GM21723 (cell line): ENCODE measurements around the gene ARPP21.

Experiments used
- ATAC-seq: cut with Tn5 transposase; IDR thresholded peaks from one replicate; pipeline ENCODE4 v1.9.1; 2021; ENCODE audit warnings: mild to moderate bottlenecking, moderate library complexity; ENCODE audit not compliant: unreplicated experiment

Gene ARPP21

DNA sequence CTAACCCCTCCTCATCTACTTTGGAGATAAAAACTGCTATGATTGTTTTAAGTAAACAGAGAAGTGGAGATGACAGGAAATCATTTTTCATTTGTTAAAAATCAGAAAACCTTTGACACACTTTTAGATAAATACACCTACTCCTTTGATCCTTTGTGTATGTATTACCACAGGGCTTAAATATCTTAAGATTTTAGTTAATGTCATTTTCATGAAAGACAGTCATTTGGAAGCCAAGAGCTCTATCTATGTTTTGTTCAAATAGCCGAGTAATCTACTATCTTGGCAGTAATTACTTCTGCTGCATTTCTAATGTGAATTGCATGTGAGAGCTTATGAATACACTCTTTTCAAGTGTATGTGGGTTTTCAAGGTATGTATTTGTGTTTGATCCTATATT, 2.0 kb downstream of the ARPP21 start:
- ATAC-seq, result no peak

DNA sequence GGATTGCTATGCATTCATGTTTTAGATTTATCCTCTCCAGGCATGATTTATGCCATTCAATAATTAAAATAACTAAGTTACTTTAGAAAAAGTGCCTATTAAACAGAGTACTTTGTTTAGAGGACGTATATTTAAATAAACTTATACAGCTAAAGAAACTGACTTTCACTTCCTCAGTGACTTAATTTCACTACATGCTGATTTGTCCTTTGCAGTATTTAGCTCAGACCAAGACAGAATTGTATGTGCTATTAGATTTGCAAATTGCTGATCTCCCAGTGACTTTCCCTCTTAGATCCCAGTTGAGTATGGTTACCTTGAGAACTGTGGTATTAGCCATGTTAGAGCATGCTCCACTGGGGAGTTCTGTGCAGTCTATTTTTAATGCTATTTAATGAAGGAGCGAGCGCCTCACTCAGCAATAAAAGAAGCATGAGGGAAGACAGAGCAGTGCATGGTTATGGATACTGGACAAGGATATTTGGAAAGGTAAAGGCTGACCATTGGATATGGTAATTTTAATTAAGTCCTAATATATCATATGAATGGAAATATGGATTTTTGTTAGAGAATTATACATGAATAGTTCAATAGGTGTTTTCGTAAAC, 2.7 kb downstream of the ARPP21 start:
- no peak for ATAC-seq

DNA sequence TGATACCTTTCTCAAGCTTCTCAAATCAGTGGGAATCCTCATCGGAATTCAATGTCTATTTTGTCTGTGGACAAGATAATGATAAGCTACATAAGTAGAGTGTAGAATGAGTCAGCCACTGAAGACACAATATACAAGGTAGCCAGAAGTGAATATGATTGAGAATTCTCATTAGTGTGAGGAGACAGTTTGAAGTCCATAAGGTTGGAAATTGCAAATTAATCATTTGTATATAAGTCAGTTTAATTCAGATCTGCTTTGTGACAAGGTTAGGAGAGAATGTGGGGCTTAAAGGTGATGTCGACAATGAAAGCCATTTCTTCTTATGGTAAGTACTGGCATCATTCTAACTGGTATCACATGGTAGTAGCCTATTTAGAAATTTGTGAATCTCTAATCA, 4.2 kb downstream of the ARPP21 start:
- no peak for ATAC-seq

DNA sequence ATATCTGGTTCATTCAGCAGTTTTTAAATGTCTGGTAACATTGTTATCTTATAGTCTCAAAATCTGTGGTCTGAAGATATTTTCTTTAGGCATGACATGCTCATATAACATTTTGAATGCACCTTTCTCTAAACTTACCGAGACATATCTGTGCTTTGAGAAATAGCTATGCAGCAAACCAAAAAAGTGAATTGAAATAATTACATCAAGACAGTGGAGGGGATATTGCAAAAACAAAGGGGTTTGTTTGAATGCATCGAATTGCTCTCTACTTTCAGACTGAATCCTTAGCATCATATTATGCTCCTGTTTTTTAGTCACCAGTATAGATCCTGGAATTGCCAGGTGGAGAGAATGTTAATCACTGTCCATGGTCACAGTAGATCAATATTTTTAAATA, 5.1 kb downstream of the ARPP21 start:
- no peak for ATAC-seq

DNA sequence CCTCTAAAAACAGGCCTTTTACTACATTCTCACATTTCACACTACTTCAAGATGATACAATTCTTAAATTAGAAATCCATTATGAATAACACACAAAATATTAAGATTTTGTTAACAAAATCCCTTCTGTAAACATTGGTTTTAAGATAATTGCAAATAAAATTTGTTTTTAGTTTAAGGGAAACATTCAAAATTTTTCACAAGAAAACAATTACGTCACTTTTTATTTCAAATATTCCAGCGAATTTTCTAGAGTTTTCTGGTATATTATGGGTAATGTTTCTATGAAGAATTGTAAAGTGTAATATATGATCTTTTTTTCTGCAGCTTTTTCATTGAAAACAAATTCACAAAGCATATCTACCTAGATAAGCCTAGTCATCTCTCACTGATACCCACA, 5.9 kb downstream of the ARPP21 start:
- no peak for ATAC-seq

DNA sequence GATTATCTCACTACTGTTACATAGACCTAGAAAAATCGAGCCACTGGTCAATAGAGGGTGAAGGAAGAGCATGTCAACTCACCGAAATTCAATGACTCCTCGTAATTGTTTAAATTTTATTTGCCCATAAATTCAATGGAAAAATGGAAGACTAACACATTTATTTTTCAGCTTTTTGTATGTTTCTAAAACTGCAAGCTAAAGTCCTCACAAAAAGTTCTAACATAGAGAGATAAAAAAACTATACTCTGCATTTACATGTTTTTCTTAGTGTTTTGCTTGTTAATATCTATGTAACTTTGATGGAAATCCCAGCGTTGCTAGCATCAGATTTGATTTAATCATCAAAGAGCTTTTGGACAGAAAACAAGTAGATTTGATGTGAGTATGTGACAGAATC, 6.8 kb downstream of the ARPP21 start:
- no peak for ATAC-seq

DNA sequence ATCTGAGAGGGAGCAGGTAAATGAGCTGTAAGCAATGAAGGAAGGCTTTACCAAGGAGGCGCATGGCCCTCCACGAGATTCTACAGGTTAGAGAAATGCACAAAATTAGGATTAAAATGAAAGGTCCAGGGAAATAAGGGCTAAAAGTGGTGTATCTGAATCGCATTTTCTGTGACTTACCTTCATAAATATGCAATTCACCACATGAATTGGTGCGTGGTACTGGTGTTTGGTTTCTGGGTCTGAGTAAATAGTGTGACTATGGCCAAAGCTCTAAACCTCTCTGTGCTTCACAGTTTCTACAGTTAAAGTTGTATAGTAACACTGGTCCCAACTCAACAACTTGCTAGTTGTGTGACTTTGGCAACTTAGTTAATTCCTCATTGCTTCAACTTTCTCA, 8.1 kb downstream of the ARPP21 start:
- ATAC-seq, result no peak

DNA sequence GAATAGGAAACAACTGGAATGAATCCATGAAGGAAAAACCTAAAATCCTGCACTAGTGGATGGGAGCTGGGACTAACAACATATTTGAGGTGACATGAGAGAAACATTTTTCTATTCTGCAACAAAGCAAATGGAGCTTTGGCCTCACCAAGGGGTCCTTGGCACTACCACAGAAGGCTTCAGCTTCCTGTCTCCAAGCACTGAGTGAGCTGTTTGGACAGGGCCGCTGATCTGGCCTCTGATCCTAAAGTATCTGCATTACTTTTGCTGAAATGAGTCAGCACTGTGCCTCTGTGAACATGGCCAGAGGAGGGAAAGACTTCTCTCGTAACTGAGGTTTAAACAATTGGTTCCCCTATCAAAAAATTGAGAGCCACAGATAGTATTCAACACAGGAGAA, 9.0 kb downstream of the ARPP21 start:
- no peak for ATAC-seq

DNA sequence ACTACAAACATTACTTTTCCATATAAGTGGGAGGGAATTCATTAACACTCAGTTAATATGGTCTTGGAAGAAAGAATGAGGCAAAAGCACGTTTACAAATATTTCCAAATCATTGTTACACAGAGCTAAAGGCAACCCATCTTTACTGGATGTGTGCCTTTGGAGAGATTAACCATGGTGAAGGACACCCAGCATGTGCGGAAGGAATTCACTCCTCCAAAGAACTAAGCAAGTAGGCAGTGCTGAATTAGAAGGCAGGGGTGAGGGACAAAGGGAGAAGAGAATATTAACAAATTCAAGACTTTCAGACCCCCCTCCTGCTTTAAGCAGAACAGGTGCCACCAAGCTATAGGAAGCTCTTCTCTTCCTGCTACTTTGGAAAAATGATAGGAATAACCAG, 10.1 kb downstream of the ARPP21 start:
- no peak for ATAC-seq

DNA sequence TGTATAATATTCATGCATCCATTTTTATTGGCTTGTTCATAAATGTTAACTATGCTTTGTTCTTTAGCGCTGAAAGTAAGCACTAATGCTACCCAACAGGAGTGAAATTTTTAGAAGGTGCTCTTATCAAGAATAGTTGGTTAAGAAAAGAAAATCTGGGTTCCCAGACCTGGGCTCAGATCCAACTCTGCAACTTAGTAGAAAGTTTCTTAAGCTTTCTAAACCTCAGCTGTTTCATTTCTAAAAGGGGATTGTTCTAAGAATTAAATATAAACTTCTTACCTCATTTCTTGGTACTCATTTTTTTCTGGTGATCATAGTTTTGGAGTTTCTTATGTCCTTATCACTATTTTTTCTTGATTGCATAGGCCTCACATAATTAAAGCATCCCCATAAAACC, 12.1 kb downstream of the ARPP21 start:
- ATAC-seq, result no peak

DNA sequence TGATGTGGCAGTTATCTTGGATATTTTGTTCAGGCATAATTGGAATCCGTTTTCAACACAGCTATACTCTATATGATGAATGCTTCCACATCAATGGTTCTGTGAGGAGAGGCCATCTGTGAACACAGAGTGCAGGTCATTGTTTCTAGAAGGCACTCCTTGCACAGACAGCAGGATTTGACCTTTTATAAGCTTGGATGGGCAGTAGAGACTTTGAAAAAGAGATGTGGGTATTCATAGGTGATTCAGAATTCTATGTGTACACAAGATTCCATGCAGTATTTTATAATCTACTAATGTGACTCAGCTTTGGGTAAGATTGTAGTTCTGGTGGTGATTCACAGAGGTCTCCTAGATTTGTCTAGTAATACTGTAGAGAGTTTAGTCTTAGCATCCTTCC, 12.5 kb downstream of the ARPP21 start:
- no peak for ATAC-seq

DNA sequence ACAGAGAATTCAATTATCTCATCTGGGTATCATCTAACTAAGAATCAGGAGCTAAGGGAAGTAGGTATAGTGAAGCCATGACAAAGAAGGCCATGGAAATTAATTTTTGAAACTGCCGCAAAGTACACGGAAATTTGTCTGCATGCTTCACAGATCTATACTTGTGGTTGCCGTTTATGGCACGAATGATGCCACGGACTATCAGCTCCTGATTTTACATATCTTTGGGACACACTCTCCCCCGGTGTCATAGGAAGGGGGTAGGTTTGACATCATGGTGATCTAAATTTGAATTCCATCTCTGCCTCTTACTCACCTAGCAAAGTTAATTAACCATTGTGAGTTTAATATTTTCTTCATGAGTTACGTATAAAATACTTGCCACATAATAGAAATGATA, 14.0 kb downstream of the ARPP21 start:
- ATAC-seq, result no peak

DNA sequence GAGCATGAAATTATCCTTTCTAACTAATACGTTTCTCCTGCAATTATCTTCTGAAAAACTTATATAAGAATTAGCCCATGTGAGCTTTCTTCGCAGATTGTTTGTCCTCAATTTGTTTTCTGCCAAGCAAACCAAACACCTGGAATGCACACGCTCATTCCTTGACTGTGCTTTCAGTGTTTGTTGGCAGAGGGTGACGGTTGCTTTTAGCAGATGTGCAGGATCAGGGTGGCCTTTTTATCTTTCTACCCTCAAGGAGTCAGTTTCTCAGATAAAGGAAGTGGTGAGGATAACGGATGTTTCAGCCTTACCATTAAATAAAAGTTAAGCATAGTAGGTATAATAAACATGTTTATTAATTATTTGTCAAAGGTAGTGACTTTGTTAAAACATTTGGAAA, 15.2 kb downstream of the ARPP21 start:
- ATAC-seq, result no peak

DNA sequence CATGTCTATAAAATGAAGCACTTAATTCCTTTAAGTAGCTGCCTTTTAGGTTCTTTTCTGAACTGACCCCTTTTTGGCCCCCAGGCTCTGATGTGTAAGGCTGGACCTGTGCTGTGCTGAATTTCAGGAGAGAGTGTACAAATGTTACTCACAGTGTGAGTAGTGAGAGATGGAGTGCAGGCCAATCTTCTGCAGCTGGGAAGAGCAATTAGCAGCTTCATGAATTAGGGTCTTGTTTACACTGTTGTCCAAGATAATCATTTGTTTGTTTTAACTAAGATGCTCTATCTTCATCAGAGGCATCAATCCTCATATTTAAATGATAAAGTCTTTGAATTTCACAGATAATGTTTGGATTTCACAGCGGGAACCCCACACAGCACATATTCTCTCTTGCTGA, 19.4 kb downstream of the ARPP21 start:
- no peak for ATAC-seq

DNA sequence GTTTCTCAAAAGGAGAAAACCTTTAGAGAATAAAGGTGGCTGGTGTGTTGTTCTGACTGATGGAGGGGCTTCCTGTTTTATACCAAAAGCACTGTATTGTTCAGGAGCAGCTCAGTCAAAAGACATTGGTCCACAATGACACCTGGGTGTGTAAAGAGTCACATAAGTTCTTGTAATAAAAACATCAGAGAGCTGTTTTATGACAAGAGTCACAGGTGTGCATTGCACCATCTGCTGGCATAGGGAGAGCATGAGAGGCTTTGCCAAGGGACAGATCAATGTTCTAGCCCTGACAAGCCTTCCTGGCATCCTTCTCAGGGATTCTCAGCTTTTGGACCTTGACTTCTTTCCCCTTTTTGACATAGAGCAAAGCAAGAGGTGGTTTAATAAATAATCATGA, 20.4 kb downstream of the ARPP21 start:
- ATAC-seq, result no peak

DNA sequence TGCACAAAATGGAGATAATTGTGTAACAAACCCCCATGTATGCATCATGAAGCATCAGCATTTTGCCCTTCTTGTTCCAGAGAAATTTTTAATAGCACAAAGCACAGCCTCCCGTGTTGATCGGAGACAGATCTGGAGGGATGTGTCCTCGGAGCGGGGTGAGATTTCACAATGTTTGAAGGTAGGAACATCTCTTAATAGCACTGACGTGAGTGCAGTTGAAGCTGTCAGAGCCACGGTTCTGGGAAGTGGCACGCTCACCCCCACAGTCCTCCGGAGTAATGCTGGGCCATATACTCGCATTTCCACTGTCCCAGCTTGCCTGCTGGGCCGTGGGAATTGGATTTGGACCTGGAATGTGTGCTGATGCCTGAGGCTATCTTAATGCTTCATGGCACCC, 24.1 kb downstream of the ARPP21 start:
- ATAC-seq, result no peak

DNA sequence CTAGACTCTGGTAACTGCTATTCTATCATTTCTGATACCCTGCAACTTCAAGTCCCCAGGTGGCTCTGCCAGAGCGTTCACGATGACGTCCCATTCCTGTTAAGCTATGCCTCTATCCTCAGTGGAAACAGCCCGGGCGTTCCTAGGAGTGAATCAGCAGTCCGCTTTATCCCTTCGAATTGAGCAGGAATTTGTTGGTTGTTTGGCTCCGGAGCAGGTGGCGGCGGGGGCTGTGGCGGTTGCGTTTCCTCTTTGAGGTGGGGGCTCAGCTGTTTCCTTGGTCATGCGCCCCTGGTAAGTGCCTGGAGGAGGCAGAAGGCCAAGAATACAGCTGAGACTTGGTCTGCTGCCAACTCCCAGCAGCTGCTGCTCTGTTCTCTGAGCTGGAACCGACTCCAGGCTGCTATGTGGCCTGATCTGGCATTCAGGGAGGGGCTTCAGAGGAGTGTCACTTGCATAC, 25.2 kb downstream of the ARPP21 start:
- ATAC-seq, result peak; percentile 89

DNA sequence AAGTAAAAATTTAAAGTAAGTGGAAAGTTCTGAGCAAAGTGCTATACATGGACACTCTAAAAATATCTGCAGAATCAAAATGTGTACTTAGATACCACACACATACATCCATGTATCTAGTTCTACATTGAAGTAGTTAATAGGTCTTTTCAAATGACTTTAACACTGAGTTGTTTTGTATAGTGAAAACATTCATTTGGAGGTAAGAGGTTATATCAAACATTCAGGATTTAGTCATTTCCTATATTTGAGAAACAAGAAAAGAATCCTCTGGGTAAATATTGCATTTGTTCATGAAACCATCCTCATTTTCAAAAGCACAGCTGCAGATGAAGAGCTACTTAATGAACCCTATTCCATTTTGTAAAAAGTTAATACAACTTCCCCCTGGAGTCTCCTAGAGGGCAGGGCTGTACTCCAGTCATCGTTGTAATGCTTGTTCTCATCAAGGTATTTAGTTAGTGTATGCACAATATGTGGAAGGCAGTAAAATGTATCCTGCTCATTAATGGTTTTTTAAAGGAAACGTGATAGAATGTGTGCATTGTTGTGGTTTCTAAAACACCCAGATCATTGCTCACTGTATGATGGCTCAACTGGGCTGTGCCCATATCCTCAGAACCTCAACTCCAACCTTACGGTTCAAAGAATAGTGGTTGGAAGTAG, 26.2 kb downstream of the ARPP21 start:
- ATAC-seq, result no peak

DNA sequence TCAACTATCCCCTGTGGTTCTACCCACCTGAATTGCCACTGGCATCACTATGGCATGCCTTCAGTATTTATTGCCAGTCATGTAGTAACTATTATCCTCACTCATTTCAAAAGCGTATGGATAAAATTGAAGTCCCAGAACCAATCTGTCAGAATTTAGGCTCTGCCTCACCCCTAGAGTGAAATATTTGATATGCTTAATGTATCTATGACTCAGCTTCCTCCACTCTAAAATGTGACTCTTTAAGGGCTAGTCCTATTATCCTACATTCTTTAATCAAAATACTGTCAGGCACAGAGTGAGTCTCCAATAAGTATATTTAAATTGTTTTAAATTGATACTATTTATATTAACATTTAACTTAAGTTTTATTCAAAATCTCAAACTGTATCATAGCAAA, 27.6 kb downstream of the ARPP21 start:
- ATAC-seq, result no peak

DNA sequence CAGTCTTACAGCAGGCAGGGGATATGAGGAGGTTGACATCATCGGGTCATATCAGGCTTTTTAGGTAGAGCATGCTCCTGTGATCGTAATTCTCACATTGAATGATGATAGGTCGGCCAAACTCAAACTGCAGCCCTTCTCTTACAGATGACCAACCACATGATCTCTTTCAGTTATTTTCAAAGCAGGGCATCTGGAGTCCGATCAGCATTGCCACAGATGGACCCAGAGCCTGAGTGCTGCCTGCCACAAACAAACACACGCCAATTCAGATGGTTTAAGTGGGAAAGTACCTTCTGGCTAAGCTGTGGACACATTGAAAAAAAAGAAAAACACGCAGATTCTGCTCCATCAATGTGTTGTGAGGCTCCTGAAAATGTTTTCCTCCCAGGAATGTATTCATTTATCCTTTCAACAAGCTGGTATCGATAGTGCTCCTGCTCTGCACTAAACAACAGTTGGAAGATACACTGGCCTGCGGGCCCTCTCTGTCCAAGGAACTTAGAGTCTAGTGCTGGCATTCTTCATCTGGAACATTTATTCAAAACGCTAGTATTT, 31.2 kb downstream of the ARPP21 start:
- no peak for ATAC-seq

DNA sequence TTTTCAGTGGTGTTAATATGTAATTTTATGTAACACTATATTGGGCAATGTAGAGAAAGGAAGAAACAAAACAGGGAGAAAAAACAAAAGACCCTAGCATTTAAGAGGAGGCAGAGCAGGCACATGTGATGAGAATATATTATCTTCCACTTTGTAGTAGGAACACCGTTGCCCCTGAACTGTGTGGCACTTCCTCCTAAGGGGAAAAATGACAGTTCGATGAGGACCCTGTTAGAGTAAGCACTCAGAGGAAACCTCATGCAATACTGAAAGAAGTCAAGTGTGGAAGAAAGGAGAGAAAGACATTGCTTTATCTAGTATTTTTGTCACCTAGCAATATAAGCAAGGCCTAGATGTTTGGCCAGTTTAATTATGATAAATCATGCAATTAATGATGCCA, 32.2 kb downstream of the ARPP21 start:
- ATAC-seq, result no peak

DNA sequence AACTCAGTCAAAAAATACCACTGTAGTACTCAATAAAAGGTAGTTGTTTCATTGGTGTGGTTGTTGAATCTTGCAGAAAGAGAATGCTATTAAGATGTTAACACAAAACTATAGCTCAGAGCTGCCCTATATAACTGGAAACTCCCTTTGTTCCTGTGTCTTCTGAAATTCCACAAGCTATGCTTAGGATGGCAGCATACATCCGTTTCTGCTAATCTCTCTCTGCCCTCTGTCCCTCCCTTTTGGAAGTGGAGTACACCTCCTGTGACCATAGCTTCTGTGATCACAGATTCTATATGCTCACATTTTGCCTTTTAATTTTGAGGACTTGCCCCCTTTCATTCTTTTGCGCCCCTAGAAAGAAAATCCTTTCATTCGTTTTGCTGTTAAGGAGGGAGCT, 33.7 kb downstream of the ARPP21 start:
- ATAC-seq, result no peak
